H1 (cell line): ENCODE results near the gene IPO11. TPM values are rescaled to one million over a fixed set of nuclear protein-coding genes. Genes with fewer than 3 reads are reported as not detected.

Experiments
- CTCF ChIA-PET: fragments of 300-600 bp; sonication (Branson Sonifier 250); formaldehyde crosslinking; loops from one replicate; lab custom pipeline; 2021; ENCODE audit not compliant: partially characterized antibody; lab: Charles Lee
- POLR2A ChIA-PET: fragments of 300-600 bp; sonication (Branson Sonifier 250); formaldehyde crosslinking; loops from one replicate; lab custom pipeline; 2021; ENCODE audit warnings: inconsistent platforms; ENCODE audit not compliant: partially characterized antibody; lab: Charles Lee
- DNase-seq, 2 experiments: peaks; one replicate each; pipeline versions ENCODE4 v3.0.0 to v3.0.0-alpha.2; 2010 to 2022; ENCODE audit warnings: low spot score in 2 of 2, low read depth in 1 of 2, mixed read lengths in 1 of 2
- FAIRE-seq: peaks from 2 replicates; lab custom pipeline; 2011; peaks lifted over from hg19 to GRCh38; lab: Jason Lieb, UNC
- H2AFZ ChIP-seq: 2 replicates; pipeline ENCODE4 v1.8.1; 2012; ENCODE audit warnings: low read length, inconsistent platforms
- H2AK5ac ChIP-seq: 2 replicates; pipeline ENCODE4 v1.6.1; 2013; ENCODE audit warnings: low read depth, low read length
- H2BK120ac ChIP-seq: replicated peaks from 2 replicates; pipeline ENCODE3; 2013; ENCODE audit warnings: low read depth, low read length, inconsistent platforms
- H2BK12ac ChIP-seq: 2 replicates; pipeline ENCODE4 v1.6.1; 2013; ENCODE audit warnings: low read depth, low read length
- H2BK15ac ChIP-seq: 2 replicates; pipeline ENCODE4 v1.6.1; 2013; ENCODE audit warnings: low read length
- H2BK20ac ChIP-seq: 2 replicates; pipeline ENCODE4 v1.6.1; 2013; ENCODE audit warnings: low read length
- H2BK5ac ChIP-seq: 2 replicates; pipeline ENCODE4 v1.6.1; 2013; ENCODE audit warnings: low read depth, low read length
- H3K14ac ChIP-seq: 2 replicates; pipeline ENCODE4 v1.6.1; 2013; ENCODE audit warnings: inconsistent platforms; ENCODE audit not compliant: insufficient read length
- H3K18ac ChIP-seq: 2 replicates; pipeline ENCODE4 v1.6.1; 2013; ENCODE audit warnings: low read length; ENCODE audit errors: extremely low read depth
- H3K23ac ChIP-seq: 2 replicates; pipeline ENCODE4 v1.6.1; 2013; ENCODE audit warnings: inconsistent platforms; ENCODE audit not compliant: insufficient read length
- H3K23me2 ChIP-seq: 2 replicates; pipeline ENCODE4 v1.6.1; 2013; ENCODE audit warnings: low read depth, low read length
- H3K27ac ChIP-seq: 2 replicates; pipeline ENCODE4 v1.6.1; 2011; ENCODE audit warnings: low read depth, low read length, inconsistent platforms
- H3K27me3 ChIP-seq, 4 experiments: replicated peaks in 1 of 4; 1 replicate in 1 of 4; 2 replicates in 3 of 4; pipeline versions ENCODE4 v1.6.1 to v1.8.1; 2011 to 2013; ENCODE audit warnings: low read length in 3 of 4, mild to moderate bottlenecking in 3 of 4, inconsistent platforms in 2 of 4, mixed read lengths in 2 of 4, moderate library complexity in 1 of 4; ENCODE audit not compliant: control insufficient read depth in 3 of 4, insufficient read depth in 3 of 4; ENCODE audit errors: extremely low read depth in 1 of 4
- H3K36me3 ChIP-seq, 4 experiments: 2 replicates each; pipeline versions ENCODE4 v1.6.1 to v1.8.1; 2011 to 2013; ENCODE audit warnings: mild to moderate bottlenecking in 4 of 4, low read length in 3 of 4, moderate library complexity in 2 of 4, control low read depth in 1 of 4, inconsistent platforms in 1 of 4; ENCODE audit not compliant: insufficient read depth in 4 of 4, control insufficient read depth in 2 of 4
- H3K4ac ChIP-seq: replicated peaks from 2 replicates; pipeline ENCODE3; 2013; ENCODE audit warnings: low read length, low read depth, mixed read lengths, inconsistent platforms; ENCODE audit not compliant: insufficient read length
- H3K4me1 ChIP-seq, 4 experiments: replicated peaks in 1 of 4; 1 replicate in 1 of 4; 2 replicates in 3 of 4; pipeline versions ENCODE4 v1.6.1 to v1.8.1; 2011 to 2013; ENCODE audit warnings: low read length in 3 of 4, inconsistent platforms in 2 of 4, mixed read lengths in 1 of 4; ENCODE audit not compliant: insufficient read depth in 4 of 4, control insufficient read depth in 3 of 4
- H3K4me2 ChIP-seq, 2 experiments: 2 replicates each; pipeline versions ENCODE4 v1.6.1 to v1.8.1; 2011 to 2013; ENCODE audit warnings: low read depth in 2 of 2, low read length in 2 of 2, control low read depth in 1 of 2, inconsistent platforms in 1 of 2, mild to moderate bottlenecking in 1 of 2; ENCODE audit not compliant: insufficient read depth in 1 of 2
- H3K4me3 ChIP-seq, 4 experiments: fragments of 200-600, 300-600 bp in 1 of 4; sonication (generic), shearing (Covaris generic), sonication (Bioruptor Twin) in 1 of 4; 2 replicates each; pipeline versions ENCODE4 v1.5.1 to v1.8.1; 2011 to 2016; ENCODE audit warnings: low read length in 4 of 4, low read depth in 3 of 4, control low read depth in 2 of 4, inconsistent platforms in 2 of 4, mild to moderate bottlenecking in 2 of 4, mixed read lengths in 1 of 4, moderate library complexity in 1 of 4; ENCODE audit not compliant: insufficient read depth in 2 of 4; ENCODE audit errors: extremely low read depth in 1 of 4
- H3K56ac ChIP-seq: replicated peaks from 2 replicates; pipeline ENCODE3; 2013; ENCODE audit warnings: low read depth, mild to moderate bottlenecking, mixed read lengths, low read length, inconsistent platforms; ENCODE audit not compliant: insufficient read length
- H3K79me1 ChIP-seq: 2 replicates; pipeline ENCODE4 v1.6.1; 2013; ENCODE audit warnings: low read depth, low read length, control low read depth
- H3K79me2 ChIP-seq, 2 experiments: 2 replicates each; pipeline versions ENCODE4 v1.6.1 to v1.8.1; 2012 to 2013; ENCODE audit warnings: low read length in 2 of 2, mild to moderate bottlenecking in 2 of 2, inconsistent platforms in 1 of 2; ENCODE audit not compliant: insufficient read depth in 2 of 2, control insufficient read depth in 1 of 2
- H3K9ac ChIP-seq, 4 experiments: replicated peaks in 1 of 4; 1 replicate in 1 of 4; 2 replicates in 3 of 4; pipeline versions ENCODE4 v1.6.1 to v1.8.1; 2011 to 2013; ENCODE audit warnings: low read depth in 3 of 4, low read length in 3 of 4, control low read depth in 2 of 4, mild to moderate bottlenecking in 2 of 4, moderate library complexity in 2 of 4, inconsistent platforms in 1 of 4; ENCODE audit errors: extremely low read depth in 1 of 4
- H3K9me3 ChIP-seq, 2 experiments: 2 replicates each; pipeline versions ENCODE4 v1.6.1 to v1.8.1; 2012 to 2013; ENCODE audit warnings: mild to moderate bottlenecking in 2 of 2, moderate library complexity in 2 of 2, control low read depth in 1 of 2, inconsistent platforms in 1 of 2, low read depth in 1 of 2, low read length in 1 of 2, mixed read lengths in 1 of 2; ENCODE audit not compliant: insufficient read depth in 2 of 2
- H4K20me1 ChIP-seq, 2 experiments: replicated peaks in 1 of 2; 2 replicates each; pipeline versions ENCODE3 to v1.8.1; 2011 to 2013; ENCODE audit warnings: inconsistent platforms in 2 of 2, low read length in 2 of 2, mild to moderate bottlenecking in 1 of 2; ENCODE audit not compliant: insufficient read depth in 2 of 2, control insufficient read depth in 1 of 2
- H4K5ac ChIP-seq: 2 replicates; pipeline ENCODE4 v1.6.1; 2013; ENCODE audit warnings: low read length, low read depth, mixed read lengths, inconsistent platforms; ENCODE audit not compliant: insufficient read length
- H4K8ac ChIP-seq: 2 replicates; pipeline ENCODE4 v1.8.0; 2013; ENCODE audit warnings: mild to moderate bottlenecking, moderate library complexity, low read length, inconsistent platforms; ENCODE audit not compliant: insufficient read depth; ENCODE audit errors: extremely low read depth
- H4K91ac ChIP-seq: replicated peaks from 2 replicates; pipeline ENCODE3; 2013; ENCODE audit warnings: low read length, mixed read lengths, inconsistent platforms; ENCODE audit not compliant: insufficient read length
- HDAC2 ChIP-seq, 2 experiments: fragments of 300-600 bp in 1 of 2; sonication (generic) in 1 of 2; IDR thresholded peaks; 2 replicates each; pipeline ENCODE4 v1.6.1; 2011 to 2012; ENCODE audit warnings: low read depth in 2 of 2, low read length in 2 of 2, mild to moderate bottlenecking in 2 of 2, moderate library complexity in 2 of 2, borderline replicate concordance in 1 of 2, inconsistent platforms in 1 of 2
- POLR2A ChIP-seq, 2 experiments: IDR thresholded peaks; 1 replicate in 1 of 2; 2 replicates in 1 of 2; pipeline ENCODE4 v1.6.1; 2011; ENCODE audit warnings: low read depth in 2 of 2, low read length in 2 of 2, mild to moderate bottlenecking in 2 of 2; ENCODE audit errors: control extremely low read depth in 1 of 2
- WGBS, 2 experiments: shearing (Covaris generic) in 1 of 2; methylation state at CpG; one replicate each; pipeline versions ENCODE4 v1.1.6 to v1.1.7; 2013 to 2015; ENCODE audit warnings: low lambda C conversion rate in 2 of 2, mixed read lengths in 2 of 2, inconsistent platforms in 1 of 2, low coverage in 1 of 2, missing lambda C conversion rate in 1 of 2; ENCODE audit not compliant: insufficient replicate concordance in 2 of 2, insufficient coverage in 1 of 2, insufficient read length in 1 of 2; ENCODE audit errors: extremely low coverage in 1 of 2, missing lambda C conversion rate in 1 of 2; 5-methylcytosine and 5-hydroxymethylcytosine counted together
- polyA plus RNA-seq, 7 experiments: library from polyadenylated mRNA; depleted of rRNA in 3 of 7; stranded (reverse) in 5 of 7; unstranded in 2 of 7; fragments of >200 nt in 5 of 7; fragments of 200-250 nt in 2 of 7; gene quantifications; 1 replicate in 5 of 7; 2 replicates in 1 of 7; 4 replicates in 1 of 7; pipeline versions ENCODE4 v1.2.1 to v1.2.3, GENCODE V29; 2011 to 2013; ENCODE audit warnings: missing spikeins in 2 of 7, mixed read lengths in 2 of 7
- total RNA-seq: library from RNA; stranded (reverse); fragmentation: NEBNext Ultra II Directional; extraction: Animal tissue kit (Norgen Biotek cat#: 25700); gene quantifications from 2 replicates; pipeline ENCODE4 v1.2.1, GENCODE V29; 2021

IPO11 gene
- total and polyA plus RNA-seq, 2 of the 8 experiments (the other 6 are each of a cell fraction or from before 2014, with no cell fraction given), result 23.6 to 64.4 TPM

DNA sequence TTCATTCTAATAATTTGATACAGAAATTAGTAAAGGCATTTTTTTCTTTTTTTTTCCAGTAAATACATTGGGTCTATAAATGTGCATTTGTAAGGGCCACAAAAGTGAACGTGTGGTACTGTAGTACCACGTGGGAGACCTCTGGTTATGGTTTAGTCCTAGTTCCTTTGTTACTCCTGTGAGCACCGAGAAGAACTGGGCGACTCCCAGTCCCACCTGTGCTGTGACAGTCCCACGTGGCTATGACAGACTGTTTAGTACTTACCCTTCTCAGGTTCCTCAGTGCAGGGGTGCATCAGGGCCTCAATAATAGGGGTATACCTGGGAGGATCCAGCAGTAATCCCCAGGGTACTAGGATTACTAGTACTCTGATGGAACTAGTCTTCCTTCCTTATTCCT, 215.3 kb downstream of the IPO11 start:
- H4K8ac ChIP-seq, result no peak overlapping the region
- H3K4me3 ChIP-seq, result no peak overlapping the region
- H3K56ac ChIP-seq, result no peak overlapping the region
- H2BK12ac ChIP-seq, result no peak overlapping the region
- H3K9me3 ChIP-seq, result no peaks in the 10 kb centered on the region
- H2BK15ac ChIP-seq, result 0 out of 2 replicates have a peak overlapping the region, but pooled peaks have one; percentile 11
- no peak overlapping the region for H3K4me2 ChIP-seq
- no peak overlapping the region for H3K14ac ChIP-seq
- H3K27ac ChIP-seq, result no peak overlapping the region
- H2BK20ac ChIP-seq, result no peak overlapping the region
- no peaks in the 10 kb centered on the region for H3K23me2 ChIP-seq
- H3K36me3 ChIP-seq, result peaks cover 0 to 2% (median 0%) of the 10 kb centered on the region in 4 experiments; a peak in 2 of 8 replicates
- no peaks in the 10 kb centered on the region for H4K20me1 ChIP-seq
- H3K79me2 ChIP-seq, result no peaks in the 10 kb centered on the region
- TF ChIP-seq POLR2A (IDR thresholded peaks at IDR 0.05; ENCODE audit: control extremely low read depth in 1 of 2, low read depth in 2 of 2, low read length in 2 of 2) (no peak), HDAC2 (IDR thresholded peaks at IDR 0.05; ENCODE audit: borderline replicate concordance in 1 of 2, low read depth in 2 of 2, low read length in 2 of 2) (no peak)
- CTCF ChIA-PET, result interaction anchor here (0.9 to 1.3 kb wide), 3 partner anchors 13 to 90 kb away, joined by 3 to 6 read pairs (median 4); no protein-coding TSS in a partner anchor
- peaks cover 0 to 3% (median 0%) of the 10 kb centered on the region in 4 experiments; a peak in 1 of 7 replicates for H3K27me3 ChIP-seq
- no peak overlapping the region for H2BK120ac ChIP-seq
- FAIRE-seq (no peak), DNase-seq (peak in 1 of 2 experiments; percentile 17)
- no peak overlapping the region for H3K4ac ChIP-seq
- H3K18ac ChIP-seq, result no peak overlapping the region
- H3K79me1 ChIP-seq, result no peaks in the 10 kb centered on the region
- H3K9ac ChIP-seq, result no peak overlapping the region
- H2AK5ac ChIP-seq, result no peak overlapping the region
- H2BK5ac ChIP-seq, result no peak overlapping the region
- 83% methylated on average over 5 of the region's 5 CpGs; no CpG with 5 or more reads in 1 of the 2 experiments for WGBS, 2 experiments
- no peak overlapping the region for H2AFZ ChIP-seq
- no peak overlapping the region for H4K91ac ChIP-seq
- peaks cover 0 to 13% (median 8%) of the 10 kb centered on the region in 4 experiments; a peak in 3 of 7 replicates for H3K4me1 ChIP-seq
- H4K5ac ChIP-seq, result no peak overlapping the region
- H3K23ac ChIP-seq, result no peak overlapping the region
- POLR2A ChIA-PET, result no interaction called here
